Ovary (tissue), 9 donors: ENCODE measurements around the gene DTNA. TPM values are rescaled to one million over a fixed set of nuclear protein-coding genes. Genes with fewer than 3 reads are reported as not detected.
"Not testable (repeated sequence)": the region's sequence is repeated elsewhere in the genome, so short reads cannot be mapped to it uniquely, and the experiment has no call there.

Experiments
- DNase-seq, 5 donors: peaks; one replicate each; pipeline ENCODE4 v3.0.0-alpha.2; 2019 to 2020
- H3K27ac ChIP-seq, 2 donors: fragments of 200-600 bp; one replicate each; pipeline versions ENCODE4 v1.5.1 to v1.8.0; 2019 to 2022
- H3K27me3 ChIP-seq: fragments of 200-600 bp; one replicate; pipeline ENCODE4 v1.8.0; 2022
- H3K36me3 ChIP-seq: fragments of 200-600 bp; sonication (generic); one replicate; pipeline ENCODE4 v1.5.1; 2019
- H3K4me1 ChIP-seq: one replicate; pipeline ENCODE4 v1.8.1; 2013; ENCODE audit warnings: mild to moderate bottlenecking, moderate library complexity; ENCODE audit not compliant: insufficient read depth
- H3K4me3 ChIP-seq: fragments of 200-600 bp; sonication (generic); one replicate; pipeline ENCODE4 v1.5.1; 2017
- H3K9me3 ChIP-seq, 2 donors: fragments of 200-600 bp in 1 of 2; sonication (generic) in 1 of 2; one replicate each; pipeline versions ENCODE4 v1.5.1 to v1.8.1; 2013 to 2019; ENCODE audit warnings: mild to moderate bottlenecking in 1 of 2, moderate library complexity in 1 of 2
- EP300 ChIP-seq: sonication (generic); formaldehyde crosslinking; IDR thresholded peaks from one replicate; pipeline ENCODE4 v1.6.1; 2017; ENCODE audit warnings: antibody characterized with exemption
- POLR2A ChIP-seq: fragments of 450-650 bp; IDR thresholded peaks from one replicate; pipeline ENCODE4 v1.6.1; 2017; ENCODE audit warnings: antibody characterized with exemption, mild to moderate bottlenecking, moderate library complexity
- WGBS, 3 donors: extraction: QIAGEN DNeasy Blood & Tissue Kit in 1 of 3; methylation state at CpG; one replicate each; pipeline versions ENCODE4 v1.1.5 to v1.1.7; 2013 to 2017; 5-methylcytosine and 5-hydroxymethylcytosine counted together
- intact Hi-C, 4 donors: fragments of 100-400 bp; cut with DNase I; formaldehyde crosslinking; loops; one replicate each; pipeline versions ENCODE4 v1.11.0 to v1.15.1; 2022 to 2023
- polyA plus RNA-seq, 2 donors: library from polyadenylated mRNA; stranded (reverse); fragments of 200-250 nt in 1 of 2; fragments of 350-450 nt in 1 of 2; fragmentation: Illumina TruSeq in 1 of 2; extraction: RNeasy Lipid Tissue Mini Kit (QIAGEN cat#74804) in 1 of 2; gene quantifications; one replicate each; pipeline ENCODE4 v1.2.3, GENCODE V29; 2013 to 2014
- total RNA-seq, 7 donors: library from RNA; depleted of rRNA in 2 of 7; stranded (reverse); fragments of >200 nt in 2 of 7; fragmentation: NEBNext Ultra II Directional in 3 of 7; extraction: Animal tissue kit (Norgen Biotek cat#: 25700) in 3 of 7; gene quantifications; one replicate each; pipeline versions ENCODE4 v1.1.0 to v1.2.4, GENCODE V29; 2016 to 2023
- TF ChIP-seq, protein P1 (sequence below), 3 donors: fragments of 450-650 bp in 2 of 3; fragments of 200-600 bp in 1 of 3; IDR thresholded peaks; one replicate each; pipeline versions ENCODE4 v1.5.1 to v1.8.0; 2016 to 2022; ENCODE audit warnings: antibody characterized with exemption in 3 of 3, mild to moderate bottlenecking in 1 of 3
- donor health status: DM: no; HTN: no; CAD: no; lungs with moderate emphysema.
- donor health status: DM: no; HTN: no; CAD: no.
- donor health status: Bipolar disorder and iron deficiency.
- donor health status: DM: yes; HTN: yes; CAD: no.
- donor health status: DM: no; HTN: no; CAD: no.
- donor health status: DM: yes; HTN: yes; CAD: no.

The DTNA gene
- total and polyA plus RNA-seq, 9 donors: 4.3 to 34.2 (median 18.4) TPM

DNA sequence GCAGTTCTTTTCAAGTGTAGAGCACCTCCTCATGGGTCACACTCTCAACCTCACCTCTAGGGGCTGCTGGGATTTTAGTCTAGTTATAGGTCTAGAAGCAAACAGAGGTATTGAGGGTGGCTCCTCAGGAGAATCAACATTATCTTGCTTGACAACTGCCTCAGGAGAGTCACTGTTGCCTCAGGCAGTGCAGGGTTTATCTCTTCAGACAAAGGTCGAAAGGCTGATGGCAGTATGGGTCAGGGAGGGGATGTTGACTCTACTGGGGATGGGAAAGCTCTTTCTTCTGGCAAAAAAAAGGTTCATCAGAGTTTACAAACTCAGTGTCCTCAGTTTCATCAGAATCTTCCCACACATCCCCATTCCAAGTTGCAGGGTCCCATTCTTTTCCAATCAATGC lies 24.0 kb downstream of the DTNA start:
- H3K4me1 ChIP-seq: peaks cover 3% of the 10 kb centered on the region
- no peak for DNase-seq
- intact Hi-C loops: no loop called here
- no peak overlapping the region for H3K4me3 ChIP-seq
- H3K9me3 ChIP-seq: no peaks in the 10 kb centered on the region
- H3K27me3 ChIP-seq: no peaks in the 10 kb centered on the region
- TF ChIP-seq, protein P1, sequence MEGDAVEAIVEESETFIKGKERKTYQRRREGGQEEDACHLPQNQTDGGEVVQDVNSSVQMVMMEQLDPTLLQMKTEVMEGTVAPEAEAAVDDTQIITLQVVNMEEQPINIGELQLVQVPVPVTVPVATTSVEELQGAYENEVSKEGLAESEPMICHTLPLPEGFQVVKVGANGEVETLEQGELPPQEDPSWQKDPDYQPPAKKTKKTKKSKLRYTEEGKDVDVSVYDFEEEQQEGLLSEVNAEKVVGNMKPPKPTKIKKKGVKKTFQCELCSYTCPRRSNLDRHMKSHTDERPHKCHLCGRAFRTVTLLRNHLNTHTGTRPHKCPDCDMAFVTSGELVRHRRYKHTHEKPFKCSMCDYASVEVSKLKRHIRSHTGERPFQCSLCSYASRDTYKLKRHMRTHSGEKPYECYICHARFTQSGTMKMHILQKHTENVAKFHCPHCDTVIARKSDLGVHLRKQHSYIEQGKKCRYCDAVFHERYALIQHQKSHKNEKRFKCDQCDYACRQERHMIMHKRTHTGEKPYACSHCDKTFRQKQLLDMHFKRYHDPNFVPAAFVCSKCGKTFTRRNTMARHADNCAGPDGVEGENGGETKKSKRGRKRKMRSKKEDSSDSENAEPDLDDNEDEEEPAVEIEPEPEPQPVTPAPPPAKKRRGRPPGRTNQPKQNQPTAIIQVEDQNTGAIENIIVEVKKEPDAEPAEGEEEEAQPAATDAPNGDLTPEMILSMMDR (IDR thresholded peaks at IDR 0.05): no peak
- TF ChIP-seq POLR2A: no peak
- no peak for TF ChIP-seq EP300
- H3K27ac ChIP-seq: no peak overlapping the region
- H3K36me3 ChIP-seq: no peaks in the 10 kb centered on the region
- WGBS, 3 donors: 78 to 90% (median 84%) methylated on average over 1 of the region's 1 CpG

DNA sequence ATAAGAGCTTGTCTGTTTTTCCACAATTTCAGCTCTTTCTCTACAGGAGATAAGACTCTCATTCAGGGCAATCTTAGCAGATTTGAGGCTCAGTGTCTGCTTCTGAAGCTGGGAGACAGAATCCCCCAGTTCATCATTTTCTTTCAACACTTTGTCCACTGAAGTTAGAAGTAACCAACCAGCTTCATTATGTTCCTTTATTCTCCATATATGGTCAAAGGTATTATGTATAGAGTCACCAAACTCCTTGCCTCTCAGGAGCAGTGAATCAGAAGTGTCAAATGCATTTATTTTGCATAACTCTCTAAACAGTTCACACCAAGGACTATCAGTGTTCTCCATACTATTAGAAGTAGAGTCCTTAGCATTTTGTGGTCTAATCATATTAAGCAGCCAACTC lies 24.4 kb downstream of the DTNA start:
- H3K36me3 ChIP-seq, H3K27me3 ChIP-seq, H3K4me1 ChIP-seq, DNase-seq, intact Hi-C loops, H3K9me3 ChIP-seq, H3K27ac ChIP-seq, H3K4me3 ChIP-seq: not testable (repeated sequence)

DNA sequence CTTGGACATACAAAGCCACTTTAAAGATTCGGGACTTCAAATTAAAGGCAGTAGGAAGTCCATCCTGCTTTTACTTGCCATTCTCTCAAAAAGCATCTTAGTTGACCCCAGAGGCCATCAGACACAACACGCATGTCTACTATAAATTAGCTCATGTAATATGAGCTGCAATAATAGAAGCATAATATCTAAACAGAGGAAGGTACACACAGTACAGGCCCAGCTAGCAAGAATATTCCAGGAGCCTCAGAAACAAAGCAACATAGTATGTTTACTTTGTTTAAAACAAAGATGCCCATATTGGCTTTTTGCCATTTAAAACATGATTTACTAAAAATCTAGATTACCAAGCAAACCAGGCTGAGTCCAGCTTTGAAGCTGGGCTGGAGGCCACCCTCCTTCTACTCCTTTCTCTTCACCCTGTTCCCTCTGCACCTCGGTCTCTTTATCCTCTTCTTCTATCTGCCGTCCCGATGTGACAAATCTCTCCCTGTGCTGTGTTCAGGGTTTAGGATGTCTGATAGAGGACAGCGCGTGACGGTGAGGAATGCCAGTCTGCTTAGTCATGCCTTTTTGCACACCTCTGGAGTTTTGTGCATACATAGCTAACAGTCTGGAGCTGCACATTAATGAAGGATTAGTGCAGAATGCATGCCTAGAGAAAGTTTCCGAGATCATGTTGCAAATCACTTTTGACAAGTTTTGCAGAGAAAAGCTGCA lies 28.2 kb downstream of the DTNA start:
- intact Hi-C loops: no loop called here
- DNase-seq: no peak

DNA sequence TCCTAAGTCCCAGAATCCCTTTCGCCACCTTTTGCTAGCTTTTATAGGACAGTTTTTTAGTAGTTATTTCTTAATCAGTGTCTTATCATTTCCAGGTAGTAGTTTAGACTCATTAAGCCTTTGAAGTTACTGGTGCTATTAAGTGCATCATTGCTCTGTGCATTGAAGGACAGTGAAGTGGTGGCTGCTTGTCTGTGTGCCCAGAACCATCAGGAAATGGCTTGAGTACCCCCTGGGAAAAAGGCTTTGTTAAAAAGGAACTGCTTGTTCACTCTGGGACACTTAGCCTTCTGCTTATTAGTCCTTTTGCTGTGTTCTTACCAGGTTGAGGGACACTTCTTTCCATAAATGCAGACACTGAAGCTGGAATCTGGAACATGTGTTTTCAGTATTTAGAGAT lies 30.0 kb downstream of the DTNA start:
- intact Hi-C loops: no loop called here
- H3K4me1 ChIP-seq: no peaks in the 10 kb centered on the region

More for the DNA sequence above, 28.2 kb downstream of the DTNA start:
- Histone ChIP-seq H3K27me3 (no peaks in the 10 kb centered on the region), H3K36me3 (no peaks in the 10 kb centered on the region), H3K27ac (no peak overlapping the region), H3K4me1 (no peaks in the 10 kb centered on the region), H3K9me3 (no peaks in the 10 kb centered on the region), H3K4me3 (no peak overlapping the region)
- WGBS, 3 donors: 36 to 38% (median 37%) methylated on average over 9 of the region's 9 CpGs
- TF ChIP-seq POLR2A: no peak
- no peak for TF ChIP-seq EP300
- TF ChIP-seq, protein P1 (IDR thresholded peaks at IDR 0.05): no peak

DNA sequence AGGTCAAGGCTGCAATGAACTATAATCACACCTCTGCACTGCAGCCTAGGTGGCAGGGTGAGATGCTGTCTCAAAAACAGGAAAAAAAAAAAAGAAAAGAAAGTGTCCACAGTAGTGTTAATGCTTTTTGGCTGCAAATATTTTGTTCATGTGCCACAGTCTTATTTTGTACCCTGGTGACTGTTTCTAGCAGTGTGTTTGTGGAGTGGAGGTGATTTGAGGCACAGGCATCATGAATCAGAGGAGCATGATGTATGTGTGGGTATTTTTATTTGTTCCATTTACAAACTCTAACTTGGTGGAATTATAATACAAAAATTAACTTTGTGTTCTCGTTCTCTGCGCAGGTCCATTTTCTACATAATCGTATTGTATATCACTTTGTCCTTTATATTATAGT lies 30.6 kb downstream of the DTNA start:
- no peak for DNase-seq
- Histone ChIP-seq H3K4me1 (no peaks in the 10 kb centered on the region), H3K27me3 (no peaks in the 10 kb centered on the region), H3K36me3 (no peaks in the 10 kb centered on the region), H3K9me3 (no peaks in the 10 kb centered on the region), H3K27ac (no peak overlapping the region), H3K4me3 (no peak overlapping the region)
- TF ChIP-seq POLR2A (no peak), EP300 (no peak)
- TF ChIP-seq, protein P1 (IDR thresholded peaks at IDR 0.05): no peak
- intact Hi-C loops: no loop called here
- WGBS, 3 donors: 79 to 97% (median 94%) methylated on average over 3 of the region's 3 CpGs

More for the DNA sequence above, 30.0 kb downstream of the DTNA start:
- Histone ChIP-seq H3K4me3 (no peak overlapping the region), H3K9me3 (no peaks in the 10 kb centered on the region), H3K36me3 (no peaks in the 10 kb centered on the region), H3K27ac (no peak overlapping the region), H3K27me3 (no peaks in the 10 kb centered on the region)
- WGBS, 3 donors: 94 to 100% (median 100%) methylated on average over 1 of the region's 1 CpG
- TF ChIP-seq EP300 (no peak), POLR2A (no peak)
- TF ChIP-seq, protein P1 (IDR thresholded peaks at IDR 0.05): no peak
- no peak for DNase-seq
